ENCODE data around the gene GALNT13. TPM values are rescaled to one million over a fixed set of nuclear protein-coding genes. Genes with fewer than 3 reads are reported as not detected.

Gene GALNT13
- polyA plus RNA-seq, 3 donors, result not detected

DNA sequence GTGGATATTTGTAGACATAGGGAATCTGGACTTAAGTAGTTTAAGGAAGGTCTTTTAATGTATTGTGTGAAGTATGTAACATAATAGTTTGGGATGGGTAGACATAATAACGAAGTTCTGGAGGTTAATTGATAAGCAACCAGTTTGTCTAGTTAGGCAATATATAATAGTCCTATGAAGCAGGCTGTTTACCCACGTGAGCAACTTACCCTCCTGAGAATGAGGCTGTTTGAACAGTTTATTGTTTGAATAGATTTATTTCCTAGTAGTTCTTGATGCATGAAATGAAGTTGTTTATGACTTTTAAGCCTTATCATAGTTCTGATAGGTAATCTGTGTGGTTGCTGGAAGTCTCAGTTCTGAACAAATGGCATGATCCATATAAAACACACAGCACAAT lies 361.5 kb downstream of the GALNT13 start:
- Mint-ChIP-seq H3K27ac (no peak overlapping the region), H3K4me3 (no peak overlapping the region), H3K4me1 (no peaks in the 10 kb centered on the region), H3K9me3 (peaks cover 0 to 3% (median 2%) of the 10 kb centered on the region in 7 donors), H3K27me3 (ENCODE audit: low read depth in 3 of 3) (peaks cover 0 to 1% (median 0%) of the 10 kb centered on the region in 3 donors), H3K36me3 (no peaks in the 10 kb centered on the region)
- no peaks in the 10 kb centered on the region for H3K9me3 ChIP-seq (replicated peaks in 1 of 2; ENCODE audit: control insufficient read depth in 1 of 2, insufficient read depth in 1 of 2, low read length in 2 of 2)
- H3K4me1 ChIP-seq (ENCODE audit: control insufficient read depth in 1 of 2, insufficient read depth in 2 of 2, low read length in 2 of 2), result no peaks in the 10 kb centered on the region
- TF ChIP-seq, protein P1, sequence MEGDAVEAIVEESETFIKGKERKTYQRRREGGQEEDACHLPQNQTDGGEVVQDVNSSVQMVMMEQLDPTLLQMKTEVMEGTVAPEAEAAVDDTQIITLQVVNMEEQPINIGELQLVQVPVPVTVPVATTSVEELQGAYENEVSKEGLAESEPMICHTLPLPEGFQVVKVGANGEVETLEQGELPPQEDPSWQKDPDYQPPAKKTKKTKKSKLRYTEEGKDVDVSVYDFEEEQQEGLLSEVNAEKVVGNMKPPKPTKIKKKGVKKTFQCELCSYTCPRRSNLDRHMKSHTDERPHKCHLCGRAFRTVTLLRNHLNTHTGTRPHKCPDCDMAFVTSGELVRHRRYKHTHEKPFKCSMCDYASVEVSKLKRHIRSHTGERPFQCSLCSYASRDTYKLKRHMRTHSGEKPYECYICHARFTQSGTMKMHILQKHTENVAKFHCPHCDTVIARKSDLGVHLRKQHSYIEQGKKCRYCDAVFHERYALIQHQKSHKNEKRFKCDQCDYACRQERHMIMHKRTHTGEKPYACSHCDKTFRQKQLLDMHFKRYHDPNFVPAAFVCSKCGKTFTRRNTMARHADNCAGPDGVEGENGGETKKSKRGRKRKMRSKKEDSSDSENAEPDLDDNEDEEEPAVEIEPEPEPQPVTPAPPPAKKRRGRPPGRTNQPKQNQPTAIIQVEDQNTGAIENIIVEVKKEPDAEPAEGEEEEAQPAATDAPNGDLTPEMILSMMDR (IDR thresholded peaks at IDR 0.05), result no peak
- H3K4me3 ChIP-seq (replicated peaks in 1 of 3; ENCODE audit: low read depth in 2 of 3, low read length in 3 of 3), result no peak overlapping the region
- 80% methylated on average over 1 of the region's 2 CpGs for WGBS (ENCODE audit: insufficient coverage)
- H3K27ac ChIP-seq (ENCODE audit: low read depth in 1 of 2, low read length in 2 of 2), result no peak overlapping the region
- no peak for DNase-seq
- H3K9ac ChIP-seq (ENCODE audit: insufficient read depth, low read length, poor library complexity, severe bottlenecking), result no peak overlapping the region
- no peaks in the 10 kb centered on the region for H4K20me1 ChIP-seq (ENCODE audit: insufficient read depth, low read length)
- no peaks in the 10 kb centered on the region for H3K36me3 ChIP-seq (replicated peaks in 1 of 2; ENCODE audit: control insufficient read depth in 1 of 2, insufficient read depth in 2 of 2, low read length in 2 of 2)
- H3K79me2 ChIP-seq (ENCODE audit: insufficient read depth, low read length), result no peaks in the 10 kb centered on the region
- H2AFZ ChIP-seq (ENCODE audit: insufficient read depth, low read depth, low read length, poor library complexity, severe bottlenecking), result no peak overlapping the region
- intact Hi-C loops (cut with micrococcal nuclease), result no loop called here
- no peaks in the 10 kb centered on the region for H3K27me3 ChIP-seq (ENCODE audit: control insufficient read depth in 2 of 2, insufficient read depth in 2 of 2, low read length in 2 of 2)
- H3K4me2 ChIP-seq (replicated peaks; ENCODE audit: extremely low read depth, low read length, poor library complexity, severe bottlenecking), result no peak overlapping the region

DNA sequence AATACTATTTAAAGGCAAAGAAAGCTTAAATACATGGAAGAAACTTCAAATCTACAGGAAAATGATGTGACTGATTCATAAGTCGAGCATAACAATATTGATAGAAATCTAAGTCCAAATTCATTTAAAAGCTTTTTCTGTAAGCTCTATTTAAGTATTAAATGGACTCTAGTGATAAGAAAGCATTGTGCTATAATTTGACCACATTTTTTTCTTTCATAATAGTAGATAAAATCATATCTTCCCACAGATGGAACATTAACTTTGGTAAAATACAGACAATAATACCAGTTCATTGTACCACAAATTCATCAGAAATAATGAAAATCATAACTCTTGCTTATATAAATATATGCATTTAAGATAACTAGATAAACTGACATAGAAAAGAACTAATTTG lies 366.5 kb downstream of the GALNT13 start:
- Histone ChIP-seq H3K36me3 (replicated peaks in 1 of 2; ENCODE audit: control insufficient read depth in 1 of 2, insufficient read depth in 2 of 2, low read length in 2 of 2) (no peaks in the 10 kb centered on the region), H3K4me3 (replicated peaks in 1 of 3; ENCODE audit: low read depth in 2 of 3, low read length in 3 of 3) (no peak overlapping the region), H2AFZ (ENCODE audit: insufficient read depth, low read depth, low read length, poor library complexity, severe bottlenecking) (no peak overlapping the region), H3K27ac (ENCODE audit: low read depth in 1 of 2, low read length in 2 of 2) (no peak overlapping the region), H3K9ac (ENCODE audit: insufficient read depth, low read length, poor library complexity, severe bottlenecking) (no peak overlapping the region), H3K27me3 (ENCODE audit: control insufficient read depth in 2 of 2, insufficient read depth in 2 of 2, low read length in 2 of 2) (no peaks in the 10 kb centered on the region), H4K20me1 (ENCODE audit: insufficient read depth, low read length) (no peaks in the 10 kb centered on the region), H3K9me3 (replicated peaks in 1 of 2; ENCODE audit: control insufficient read depth in 1 of 2, insufficient read depth in 1 of 2, low read length in 2 of 2) (peaks cover 0 to 4% of the 10 kb centered on the region in 2 donors), H3K4me1 (ENCODE audit: control insufficient read depth in 1 of 2, insufficient read depth in 2 of 2, low read length in 2 of 2) (no peaks in the 10 kb centered on the region), H3K79me2 (ENCODE audit: insufficient read depth, low read length) (no peaks in the 10 kb centered on the region), H3K4me2 (replicated peaks; ENCODE audit: extremely low read depth, low read length, poor library complexity, severe bottlenecking) (no peak overlapping the region)
- H3K36me3 Mint-ChIP-seq, result no peaks in the 10 kb centered on the region
- TF ChIP-seq, protein P1 (IDR thresholded peaks at IDR 0.05), result no peak
- WGBS (ENCODE audit: insufficient coverage), result no CpG with 5 or more reads among the region's 1 CpG
- H3K27ac Mint-ChIP-seq, result no peak overlapping the region
- H3K4me1 Mint-ChIP-seq, result no peaks in the 10 kb centered on the region
- H3K4me3 Mint-ChIP-seq, result no peak overlapping the region
- no peak for DNase-seq
- intact Hi-C loops (cut with micrococcal nuclease), result no loop called here
- H3K27me3 Mint-ChIP-seq (ENCODE audit: low read depth in 3 of 3), result peaks cover 0 to 1% (median 0%) of the 10 kb centered on the region in 3 donors
- H3K9me3 Mint-ChIP-seq, result peaks cover 0 to 8% (median 5%) of the 10 kb centered on the region in 7 donors

Measured in CD14-positive monocyte (primary cell).